GM18867 (cell line): ENCODE results near the gene GTF2H1.

ENCODE experiments used
- ATAC-seq: cut with Tn5 transposase; IDR thresholded peaks from one replicate; pipeline ENCODE4 v1.9.1; 2021; ENCODE audit warnings: mild to moderate bottlenecking, moderate library complexity; ENCODE audit not compliant: unreplicated experiment

The GTF2H1 gene

DNA sequence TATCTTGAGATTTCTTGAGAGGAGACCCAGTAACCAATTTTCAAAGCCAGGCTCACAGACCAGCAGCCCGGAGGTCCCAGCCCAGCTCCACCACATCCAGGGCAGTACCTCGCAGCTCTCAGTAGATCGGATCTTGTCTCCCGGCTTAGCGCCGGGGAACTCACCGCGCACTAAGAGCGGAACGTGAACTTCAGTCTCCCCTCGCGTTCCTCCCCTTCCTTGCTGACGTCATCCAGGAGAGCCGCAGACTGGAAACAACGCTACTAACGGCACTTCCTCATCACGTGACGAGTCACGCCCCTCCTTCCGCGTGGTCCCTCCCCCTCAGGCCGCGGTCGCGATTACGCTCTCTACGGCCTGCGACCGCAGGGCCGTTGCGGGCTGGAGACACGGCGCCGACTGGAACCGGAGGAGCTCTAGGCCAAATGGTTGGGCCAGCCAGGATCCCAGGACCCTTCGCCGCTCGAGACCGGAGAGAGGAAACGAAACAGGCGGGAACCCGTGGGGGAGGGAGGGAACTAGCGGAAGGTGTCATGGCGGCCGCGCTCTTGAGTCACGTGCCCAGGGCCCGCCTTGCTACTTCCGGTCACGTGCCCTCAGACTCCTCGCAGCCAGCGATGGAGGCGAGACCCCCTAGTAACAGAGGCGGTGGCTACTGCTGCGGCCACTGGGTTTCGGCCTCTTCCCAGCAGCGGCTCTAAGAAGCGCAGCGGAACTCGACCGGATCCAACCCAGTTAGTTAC lies at the start of gene GTF2H1, which contains the start of gene HPS5:
Gene GTF2H1 (plus strand): TSS at position 599 of the 743 bp plus-strand sequence. CDS start 10,508 bp downstream, outside the sequence.
Gene HPS5 (minus strand): TSS at position 172 of the 743 bp plus-strand sequence. CDS start 4,282 bp downstream, outside the sequence.
- ATAC-seq: peak; percentile 84

DNA sequence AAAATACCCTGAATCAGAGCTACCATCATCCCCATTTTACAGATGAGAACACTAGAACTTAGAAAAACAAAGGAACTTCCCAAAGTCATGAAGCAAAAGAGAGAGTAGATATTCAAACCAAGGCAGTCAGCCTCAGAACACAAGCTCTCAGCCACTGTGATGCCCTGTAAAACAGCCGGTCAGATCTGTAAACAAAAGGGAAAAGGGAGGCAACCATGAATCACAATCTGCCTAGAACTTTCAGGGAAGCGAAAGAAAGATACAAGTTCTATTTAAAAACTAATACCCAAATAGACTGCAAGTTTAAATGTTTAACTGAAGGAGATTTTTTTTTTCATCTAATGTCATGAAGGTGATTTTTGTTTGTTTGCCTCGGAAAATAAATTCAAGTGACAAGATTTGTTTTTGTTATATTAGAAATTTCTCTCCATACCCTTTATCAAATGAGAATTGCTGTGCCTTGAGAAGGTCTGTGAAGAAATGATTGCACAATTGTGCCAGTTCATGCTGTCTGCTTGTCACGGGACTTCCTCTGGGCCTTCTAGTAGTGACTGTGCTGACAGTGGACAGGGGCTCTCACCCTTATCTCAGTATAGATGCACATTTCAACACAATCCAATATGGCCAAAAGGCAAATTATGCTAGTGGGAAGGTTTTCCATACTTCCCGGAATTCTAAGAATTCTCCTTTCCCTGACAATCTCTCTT lies 44.6 kb upstream of the GTF2H1 start:
- no peak for ATAC-seq

DNA sequence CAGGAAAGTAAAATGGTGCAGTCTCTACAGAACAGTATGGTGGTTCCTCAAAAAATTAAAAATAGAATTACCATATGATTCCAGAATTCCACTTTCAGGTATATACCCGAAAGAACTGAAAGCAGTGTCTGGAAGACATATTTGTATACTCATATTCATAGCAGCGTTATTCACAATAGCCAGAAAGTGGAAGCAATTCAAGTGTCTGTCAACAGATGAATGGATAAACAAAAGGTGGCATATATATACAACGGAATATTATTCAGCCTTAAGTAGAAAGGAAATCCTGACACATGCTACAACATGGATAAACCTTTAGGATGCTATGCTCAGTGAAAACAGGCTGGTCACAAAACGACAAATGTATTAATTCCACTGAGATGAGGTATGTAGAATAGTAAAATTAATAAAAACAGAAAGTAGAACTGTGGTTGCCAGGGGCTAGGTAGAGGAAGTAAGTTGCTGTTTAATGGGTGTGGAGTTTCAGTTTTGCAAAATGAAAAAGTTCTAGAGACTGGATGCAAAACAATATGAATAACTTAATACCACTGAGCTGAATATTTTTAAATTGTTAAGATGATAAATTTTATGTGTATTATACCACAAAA lies 41.8 kb upstream of the GTF2H1 start:
- ATAC-seq: peak; percentile 93

DNA sequence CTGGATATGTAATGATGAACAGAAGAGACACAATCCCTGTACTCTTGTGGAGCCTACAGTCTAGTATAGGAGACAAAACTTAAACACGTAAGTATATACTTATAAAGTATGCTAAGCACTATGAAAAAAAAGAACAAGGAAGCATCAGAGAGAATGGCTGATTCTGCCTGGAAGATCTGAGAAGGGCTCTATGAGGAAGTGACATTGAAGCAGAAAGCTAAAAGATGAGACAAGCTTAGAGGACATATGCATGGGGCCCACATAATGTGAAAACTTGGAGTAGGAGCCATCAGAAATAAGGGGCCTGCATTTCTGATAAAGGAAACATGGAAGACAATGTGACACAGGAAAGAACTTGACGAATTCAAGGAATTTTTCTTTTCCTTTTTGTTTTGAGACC lies 39.7 kb upstream of the GTF2H1 start:
- ATAC-seq: no peak

DNA sequence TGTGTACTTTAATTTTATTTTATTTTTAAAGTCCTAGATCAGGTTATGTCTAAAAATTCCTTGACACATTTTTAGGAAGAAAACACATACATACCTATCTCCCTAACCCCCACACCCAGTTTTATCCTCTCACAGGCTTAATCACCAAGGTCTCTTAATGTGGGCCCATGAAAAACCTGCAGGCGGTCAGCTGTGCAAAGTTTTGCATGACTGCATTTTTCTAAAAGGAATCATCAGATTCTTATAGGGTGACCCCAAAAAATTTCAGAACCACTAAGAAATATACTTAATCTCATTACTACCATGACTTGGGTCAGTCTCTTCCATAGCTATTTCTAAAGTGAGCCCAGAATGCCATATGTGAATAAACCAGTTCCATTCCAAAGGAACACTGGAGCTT lies 36.5 kb upstream of the GTF2H1 start:
- ATAC-seq: no peak

DNA sequence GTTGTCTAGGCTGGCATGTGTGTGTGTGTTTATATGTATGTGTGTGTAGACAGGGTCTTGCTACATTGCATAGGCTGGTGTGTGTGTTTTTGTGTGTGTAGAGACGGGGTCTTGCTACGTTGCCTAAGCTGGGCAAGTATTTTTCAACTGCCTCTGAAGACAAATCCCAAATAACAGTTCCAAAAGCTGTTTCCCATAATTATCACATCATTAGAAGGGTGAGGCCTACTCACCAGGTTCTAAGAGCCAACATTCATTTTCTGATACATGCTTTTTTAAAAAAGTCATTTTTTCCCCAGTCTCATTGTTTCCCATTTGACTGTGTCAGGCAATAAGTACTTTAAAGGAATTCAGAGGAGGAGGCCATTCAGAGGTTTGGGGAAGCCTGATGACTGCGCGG lies 33.5 kb upstream of the GTF2H1 start:
- no peak for ATAC-seq

DNA sequence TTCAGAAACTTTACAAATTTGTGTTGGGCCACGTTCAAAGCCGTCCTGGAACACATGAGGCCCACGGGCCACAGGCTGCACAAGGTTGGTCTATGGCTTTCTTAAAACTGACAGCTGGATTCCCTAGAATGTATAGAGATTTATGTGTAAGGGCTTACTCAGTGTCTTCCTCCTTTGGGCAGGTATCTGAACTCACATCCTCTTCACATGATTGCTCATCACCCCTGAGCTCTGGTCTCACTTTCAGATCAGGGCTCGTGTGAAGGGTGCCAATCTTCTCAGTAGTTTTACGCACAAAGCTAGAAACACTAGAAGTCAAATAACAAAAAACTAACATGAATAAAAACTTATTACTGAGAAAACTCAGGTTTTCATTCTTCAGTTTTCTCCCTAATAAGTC lies 27.5 kb upstream of the GTF2H1 start:
- peak; percentile 77 for ATAC-seq

DNA sequence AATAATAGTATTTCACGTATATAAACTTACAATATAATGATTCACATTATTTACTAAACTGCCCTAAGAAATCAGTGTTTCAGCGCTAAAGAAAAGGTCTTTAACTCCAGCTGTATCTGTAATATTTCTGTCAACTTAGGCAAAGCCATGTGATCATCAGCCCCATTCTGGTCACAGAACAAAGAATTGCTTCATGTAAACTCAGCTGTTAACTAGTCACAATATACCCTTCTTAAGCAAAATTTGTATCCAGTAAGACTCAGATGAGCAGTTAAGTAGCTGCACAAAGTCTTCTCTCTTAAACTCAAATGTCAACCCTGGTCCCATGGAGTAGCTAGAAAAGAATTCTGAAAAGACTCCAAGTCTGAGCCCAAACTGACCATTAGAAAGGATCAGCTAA lies 27.1 kb upstream of the GTF2H1 start:
- ATAC-seq: no peak

DNA sequence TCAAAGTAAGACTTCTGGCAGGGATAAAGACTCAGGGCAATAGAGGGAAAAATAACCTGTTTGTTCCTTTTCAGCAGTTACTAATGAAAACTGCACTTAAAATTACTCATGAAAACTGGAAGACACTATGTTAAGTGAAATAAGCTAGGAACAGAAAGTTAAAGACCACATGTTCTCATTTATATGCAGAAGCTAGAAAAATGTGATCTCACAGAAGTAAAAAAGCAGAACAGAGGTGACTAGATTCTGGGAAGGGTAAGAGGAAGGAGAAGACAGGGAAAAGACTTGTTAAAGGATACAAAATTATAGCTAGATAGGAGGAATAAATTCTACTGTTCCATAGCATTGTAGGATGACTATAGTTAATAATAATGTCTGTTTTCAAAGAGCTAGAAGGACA lies 22.6 kb upstream of the GTF2H1 start:
- no peak for ATAC-seq

DNA sequence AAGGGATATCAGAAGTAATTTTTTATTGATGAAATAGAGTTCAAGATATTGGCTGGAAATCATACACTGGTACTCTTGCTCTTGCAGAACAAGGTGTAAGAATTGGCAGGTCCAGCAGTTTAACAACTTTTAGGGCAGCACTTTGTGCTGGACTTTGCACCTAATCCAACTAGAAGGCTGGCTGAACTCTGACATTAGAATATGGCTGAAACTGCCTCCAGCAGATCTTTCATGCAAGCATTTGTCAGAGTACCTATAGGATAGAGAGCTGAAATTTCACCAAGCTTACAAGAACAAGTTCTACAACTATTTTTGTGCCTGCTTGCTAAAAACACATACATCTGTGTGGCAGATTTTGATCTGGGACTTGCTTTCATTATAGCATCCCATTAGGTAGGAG lies 17.6 kb upstream of the GTF2H1 start:
- ATAC-seq: no peak

DNA sequence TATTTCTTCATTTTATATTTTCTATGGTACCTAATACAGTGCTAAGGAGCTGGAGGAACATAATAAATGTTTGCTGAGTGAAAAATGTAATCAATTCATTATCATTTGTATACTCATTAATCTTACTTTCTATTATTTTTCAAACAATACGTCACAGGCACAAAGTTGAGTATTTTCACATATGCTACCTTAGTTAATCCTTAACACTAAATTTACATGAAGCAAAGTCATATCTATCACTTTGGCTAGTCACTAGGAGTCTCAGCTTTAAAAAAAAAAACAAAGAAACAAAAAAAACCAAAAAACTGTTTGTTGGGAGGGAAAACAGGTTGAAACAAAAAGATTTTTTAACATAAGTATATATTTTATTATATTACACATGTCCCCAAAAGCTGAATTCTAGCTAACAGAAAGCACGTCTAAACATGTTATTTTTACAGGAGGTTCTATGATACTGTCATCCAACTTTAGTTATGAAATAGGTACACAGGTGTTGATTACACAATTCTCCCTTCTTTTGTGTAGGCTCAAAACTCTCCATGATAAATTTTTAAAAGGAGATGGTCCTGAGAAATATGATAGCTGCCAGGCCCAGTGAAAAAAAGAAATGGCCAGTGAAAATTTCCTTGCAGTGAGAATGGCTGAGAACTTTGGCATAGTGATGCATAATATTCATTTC lies 14.8 kb upstream of the GTF2H1 start:
- ATAC-seq: no peak

DNA sequence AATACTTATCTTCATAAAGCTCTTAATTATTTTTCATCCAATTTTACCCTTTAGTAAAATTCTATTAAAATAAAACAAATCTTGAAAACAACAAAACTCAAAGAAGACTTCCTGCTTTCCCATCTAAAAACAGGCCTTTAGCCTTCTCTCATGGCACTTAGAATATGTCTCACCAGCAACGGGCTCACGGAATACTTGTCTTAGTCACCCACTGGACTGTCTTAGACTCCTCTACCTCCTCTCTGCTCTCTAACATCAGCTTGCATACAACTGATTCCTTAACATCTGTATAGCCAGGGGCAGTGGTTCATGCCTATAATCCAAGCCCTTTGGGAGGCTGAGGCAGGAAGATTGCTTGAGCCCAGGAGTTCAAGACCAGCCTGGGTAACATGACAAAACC lies 14.1 kb upstream of the GTF2H1 start:
- ATAC-seq: no peak

DNA sequence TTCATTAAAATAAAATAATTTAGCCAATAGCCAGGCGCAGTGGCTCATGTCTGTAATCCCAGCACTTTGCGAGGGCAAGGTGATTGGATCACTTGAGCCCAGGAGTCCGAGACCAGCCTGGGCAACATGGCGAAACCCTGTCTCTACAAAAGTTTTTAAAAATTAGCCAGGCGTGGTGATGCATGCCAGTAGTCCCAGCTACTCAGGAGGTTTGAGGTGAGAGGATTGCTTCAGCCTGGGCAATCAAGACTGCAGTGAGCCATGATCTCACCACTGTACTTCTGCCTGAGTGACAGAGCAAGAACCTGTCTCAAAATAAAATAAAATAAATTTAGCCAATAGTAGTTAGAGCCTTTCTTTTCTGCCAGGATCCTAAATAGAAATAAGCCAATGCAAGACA lies 12.7 kb upstream of the GTF2H1 start:
- ATAC-seq: no peak

DNA sequence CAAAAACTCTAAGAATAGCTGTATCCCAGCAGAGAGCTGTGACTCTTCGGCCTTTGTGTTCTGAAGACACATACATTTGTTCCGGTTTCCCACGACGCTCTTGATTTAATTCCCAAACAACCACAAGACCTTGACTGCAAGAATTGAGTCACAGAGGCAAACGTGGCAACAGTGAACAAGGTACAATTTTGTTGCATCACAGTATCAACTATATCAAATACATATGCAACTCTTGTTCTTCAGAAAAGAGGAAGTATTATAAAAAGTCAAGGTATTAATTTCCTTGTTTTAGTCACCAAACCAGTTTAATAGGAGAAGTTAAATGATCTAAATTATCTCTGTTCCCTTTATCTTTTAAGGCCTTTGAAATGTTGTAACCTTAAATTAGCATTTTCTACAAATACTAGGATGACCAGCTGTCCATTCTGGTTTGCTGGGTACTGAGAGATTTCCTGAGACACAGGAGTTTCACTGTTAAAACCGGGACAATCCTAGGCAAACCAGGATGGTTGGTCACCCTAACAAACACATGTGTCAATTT lies 11.5 kb upstream of the GTF2H1 start:
- peak; percentile 48 for ATAC-seq

DNA sequence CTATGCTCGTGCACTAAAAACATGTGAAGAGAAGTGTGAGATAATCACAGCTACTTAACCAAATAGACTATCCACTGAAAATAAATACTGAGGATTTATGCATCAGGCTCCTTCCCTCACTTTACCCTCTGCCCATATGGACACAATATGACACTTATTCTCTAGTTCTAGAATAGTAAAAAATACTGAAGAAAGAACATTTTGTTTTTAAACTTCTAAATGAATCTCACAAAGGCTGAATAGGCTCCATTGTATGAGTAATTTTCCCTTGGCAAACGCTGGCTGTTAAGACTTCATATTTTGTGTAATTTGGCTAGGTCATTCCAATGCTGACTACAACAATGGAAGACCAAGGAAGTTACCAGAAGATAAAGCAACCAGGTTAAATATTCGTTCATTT lies 10.4 kb upstream of the GTF2H1 start:
- ATAC-seq: no peak

DNA sequence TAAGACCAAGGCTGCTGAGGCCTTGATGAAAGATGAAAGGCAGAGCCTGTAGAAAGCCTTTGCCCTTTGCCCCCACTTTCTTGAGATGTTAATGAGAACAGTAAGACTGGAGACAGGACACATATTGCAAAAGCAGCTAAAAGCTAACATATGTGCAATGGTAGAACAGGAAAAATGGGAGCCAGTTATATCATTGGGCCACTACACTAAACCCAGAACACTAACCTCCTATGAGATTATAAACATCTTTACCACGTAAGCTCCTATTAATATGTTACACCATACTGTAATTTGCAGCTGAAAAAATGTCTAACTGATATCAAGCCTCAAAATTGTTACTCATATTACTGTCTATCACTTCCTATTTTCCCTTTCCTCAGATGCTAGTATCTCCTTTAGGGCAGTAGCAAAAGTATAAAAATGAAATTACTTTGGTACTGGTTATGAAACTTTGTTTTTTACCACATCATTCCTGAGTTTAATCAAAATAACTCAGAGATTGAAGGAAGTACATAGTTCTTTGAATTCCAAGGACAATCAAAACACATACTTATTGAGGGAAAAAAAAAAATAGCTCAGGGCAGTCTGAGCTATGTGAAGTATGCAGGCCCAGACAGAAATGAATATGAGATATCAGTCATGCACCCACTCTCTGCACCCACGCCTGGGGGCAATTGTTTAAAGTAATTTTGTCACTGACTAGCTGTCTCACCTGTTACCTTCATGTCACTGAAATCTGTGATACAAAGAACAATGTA lies 9.5 kb upstream of the GTF2H1 start:
- ATAC-seq: no peak

DNA sequence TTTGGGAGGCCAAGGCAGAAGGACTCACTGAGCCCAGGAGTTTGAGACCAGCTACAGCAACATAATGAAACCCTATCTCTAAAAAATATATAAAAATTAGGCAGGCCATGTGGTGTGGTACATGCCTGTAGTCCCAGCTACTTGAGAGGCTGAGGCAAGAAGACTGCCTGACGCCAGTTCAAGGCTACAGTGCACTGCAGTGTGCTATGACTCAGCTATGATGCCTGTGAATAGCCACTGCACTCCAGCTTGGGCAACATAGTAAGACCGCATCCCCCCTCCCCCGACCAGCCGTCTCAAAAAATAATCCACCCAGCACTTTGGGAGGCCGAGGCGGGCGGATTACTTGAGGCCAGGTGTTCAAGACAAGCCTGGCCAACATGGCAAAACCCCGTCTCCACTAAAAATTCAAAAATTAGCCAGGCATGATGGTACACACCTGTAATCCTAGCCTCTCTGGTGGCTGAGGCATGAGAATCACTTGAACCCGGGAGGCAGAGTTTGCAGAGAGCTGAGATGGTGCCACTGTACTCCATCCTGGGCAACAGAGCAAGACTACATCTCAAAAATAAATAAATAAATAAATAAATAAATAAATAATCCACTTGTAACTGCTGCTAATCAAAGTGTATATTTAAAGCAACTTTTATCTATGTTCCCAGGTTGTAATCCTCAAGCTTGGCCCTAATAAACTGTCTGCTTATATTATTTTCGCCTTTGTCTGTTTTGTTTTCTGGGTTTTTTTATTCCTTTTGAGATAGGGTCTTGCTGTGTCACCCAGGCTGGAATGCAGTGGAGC lies 8.2 kb upstream of the GTF2H1 start:
- ATAC-seq: no peak

DNA sequence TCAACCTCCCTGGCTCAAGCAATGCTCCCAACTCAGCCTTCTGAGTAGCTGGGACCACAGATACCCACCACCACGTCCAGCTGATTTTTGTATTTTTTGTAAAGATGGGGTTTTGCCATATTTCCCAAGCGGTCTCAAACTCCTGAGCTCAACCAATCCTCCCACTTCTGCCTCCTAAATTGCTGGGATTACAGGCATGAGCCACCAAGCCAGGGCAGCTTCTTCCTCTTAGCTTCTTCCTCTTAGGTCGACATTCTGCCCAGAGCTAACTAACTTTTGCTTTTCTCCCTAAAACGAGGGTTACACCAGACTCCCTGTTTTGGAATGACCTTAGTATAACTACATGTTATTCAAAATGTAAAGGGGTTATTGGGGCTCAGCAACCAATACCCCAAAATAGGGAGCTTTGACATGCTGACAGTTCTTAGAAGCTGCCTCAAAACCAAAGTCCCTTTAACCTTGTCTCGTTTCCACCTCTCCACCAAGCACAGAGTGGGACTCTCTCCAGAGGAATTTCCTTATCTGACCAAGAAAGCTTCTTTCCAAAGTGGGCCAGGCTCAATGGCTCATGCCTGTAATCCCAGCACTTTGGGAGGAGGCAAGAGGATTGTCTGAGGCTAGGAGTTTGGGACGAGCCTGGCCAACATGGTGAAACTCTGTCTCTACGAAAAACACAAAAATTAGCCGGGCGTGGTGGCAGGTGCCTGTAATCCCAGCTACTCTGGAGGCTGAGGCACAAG lies 7.4 kb upstream of the GTF2H1 start:
- no peak for ATAC-seq

DNA sequence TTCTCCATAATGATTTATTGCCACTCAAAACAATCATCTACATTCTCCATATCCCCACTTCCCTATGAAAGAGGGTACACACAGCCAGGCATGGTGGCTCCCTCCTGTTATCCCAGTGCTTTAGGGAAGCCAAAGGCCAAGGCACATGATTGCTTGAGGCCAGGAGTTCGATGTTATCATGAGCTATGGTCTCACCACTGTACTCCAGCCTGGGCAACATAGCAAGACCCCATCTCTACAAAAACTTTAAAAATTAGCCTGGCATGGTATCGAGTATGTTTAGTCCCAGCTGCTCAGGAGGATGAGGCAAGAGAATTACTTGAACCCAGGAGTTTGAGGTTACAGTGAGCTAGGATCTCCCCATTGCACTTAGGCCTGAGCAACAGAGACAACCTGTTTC lies 6.5 kb upstream of the GTF2H1 start:
- no peak for ATAC-seq
